Breast epithelium (tissue), 3 donors: Measurements from ENCODE around the gene ALX4.

Experiments
- CTCF ChIP-seq, 3 donors: fragments of 450-650 bp; IDR thresholded peaks; one replicate each; pipeline ENCODE4 v1.5.1; 2016 to 2017; ENCODE audit warnings: antibody characterized with exemption in 3 of 3, mild to moderate bottlenecking in 3 of 3, moderate library complexity in 3 of 3
- POLR2A ChIP-seq: fragments of 450-650 bp; IDR thresholded peaks from one replicate; pipeline ENCODE4 v1.6.1; 2016; ENCODE audit warnings: antibody characterized with exemption, mild to moderate bottlenecking, moderate library complexity

DNA sequence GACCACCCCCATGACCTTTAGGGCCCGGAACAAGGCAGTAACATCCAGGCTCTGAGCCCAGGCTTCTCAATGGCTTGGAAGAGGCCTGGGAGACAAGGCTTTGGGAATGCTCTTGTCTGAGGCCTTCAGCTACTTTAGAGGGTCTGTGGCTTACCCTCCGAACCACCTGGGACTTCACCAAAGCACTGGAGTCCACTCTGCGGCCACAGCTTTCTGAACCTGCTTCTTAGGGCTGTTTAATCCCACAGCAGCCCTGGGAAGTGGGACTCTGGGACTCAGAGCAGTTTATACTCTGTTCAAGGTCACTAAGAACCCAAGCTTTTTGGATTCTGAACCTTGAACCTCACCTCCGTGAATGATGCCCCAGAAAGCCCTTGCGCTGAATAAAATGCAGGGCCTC lies 30.7 kb upstream of the ALX4 start:
- TF ChIP-seq POLR2A (no peak), CTCF (IDR thresholded peaks at IDR 0.05) (no peak)
